Osteoblast (primary cell): ENCODE data around the gene TTC13. TPM values are rescaled to one million over a fixed set of nuclear protein-coding genes. Genes with fewer than 3 reads are reported as not detected.

Source experiments
- DNase-seq: peaks from one replicate; pipeline ENCODE4 v3.0.0; 2011; ENCODE audit warnings: low spot score, mixed read lengths; ENCODE audit not compliant: insufficient read length; ENCODE audit errors: missing footprints
- H2AFZ ChIP-seq: 2 replicates; pipeline ENCODE4 v1.6.0; 2011; ENCODE audit warnings: mild to moderate bottlenecking, low read length
- H3K27ac ChIP-seq: 2 replicates; pipeline ENCODE4 v1.5.1; 2011; ENCODE audit warnings: mild to moderate bottlenecking, low read depth, low read length, moderate library complexity
- H3K27me3 ChIP-seq: 2 replicates; pipeline ENCODE4 v1.6.0; 2012; ENCODE audit warnings: mild to moderate bottlenecking, control low read depth, inconsistent platforms, low read length, moderate library complexity; ENCODE audit not compliant: insufficient read depth
- H3K36me3 ChIP-seq: 2 replicates; pipeline ENCODE4 v1.5.1; 2011; ENCODE audit warnings: mild to moderate bottlenecking, low read length, control low read depth, moderate library complexity; ENCODE audit not compliant: insufficient read depth
- H3K4me1 ChIP-seq: 2 replicates; pipeline ENCODE4 v1.5.1; 2011; ENCODE audit warnings: mild to moderate bottlenecking, low read length, control low read depth, moderate library complexity; ENCODE audit not compliant: insufficient read depth
- H3K4me2 ChIP-seq: 2 replicates; pipeline ENCODE4 v1.6.0; 2011; ENCODE audit warnings: mild to moderate bottlenecking, low read length; ENCODE audit not compliant: insufficient read depth
- H3K4me3 ChIP-seq: fragments of 200-600 bp; sonication (generic); 3 replicates; pipeline ENCODE4 v1.5.1; 2012; ENCODE audit warnings: mild to moderate bottlenecking, low read length, inconsistent platforms; ENCODE audit not compliant: insufficient read depth
- H3K79me2 ChIP-seq: 2 replicates; pipeline ENCODE4 v1.6.0; 2012; ENCODE audit warnings: mild to moderate bottlenecking, low read length, control low read depth, inconsistent platforms; ENCODE audit not compliant: insufficient read depth
- H3K9me3 ChIP-seq: 2 replicates; pipeline ENCODE4 v1.5.1; 2011; ENCODE audit warnings: low read depth, low read length, control low read depth
- H4K20me1 ChIP-seq: 2 replicates; pipeline ENCODE4 v1.6.0; 2012; ENCODE audit warnings: mild to moderate bottlenecking, low read length, control low read depth; ENCODE audit not compliant: insufficient read depth
- CTCF ChIP-seq: IDR thresholded peaks from 2 replicates; pipeline ENCODE4 v1.5.1; 2011; ENCODE audit warnings: mild to moderate bottlenecking, low read depth, low read length, moderate library complexity; ENCODE audit errors: extremely low read depth
- total RNA-seq: library from RNA; depleted of rRNA; stranded (reverse); fragments of >200 nt; gene quantifications from 2 replicates; pipeline ENCODE4 v1.2.3, GENCODE V29; 2012

TTC13 gene
- total RNA-seq, 1 donor, result 15.9 TPM

DNA sequence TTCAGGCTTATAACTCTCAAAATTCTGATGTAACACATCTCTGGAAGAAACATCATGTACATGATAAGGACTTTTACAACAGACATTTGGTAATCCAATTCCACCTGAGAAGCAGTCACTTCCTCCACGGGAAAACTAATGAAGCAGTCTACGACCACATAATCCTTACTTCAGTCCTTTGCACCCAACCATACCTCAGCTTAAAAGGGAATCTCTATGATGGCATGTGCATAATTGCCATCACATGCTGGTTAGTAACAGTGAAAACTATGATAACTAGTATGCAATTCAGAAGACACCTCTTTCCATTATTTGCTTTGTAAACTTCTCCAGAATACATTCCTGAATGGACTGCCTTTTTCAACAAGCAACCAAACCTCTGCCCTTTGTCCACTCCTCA lies 53.1 kb downstream of the TTC13 start:
- Histone ChIP-seq H3K4me1 (no peaks in the 10 kb centered on the region), H4K20me1 (no peaks in the 10 kb centered on the region), H3K4me3 (no peak overlapping the region), H3K27ac (no peak overlapping the region), H2AFZ (no peak overlapping the region), H3K4me2 (no peak overlapping the region), H3K79me2 (no peaks in the 10 kb centered on the region), H3K27me3 (no peaks in the 10 kb centered on the region), H3K9me3 (no peaks in the 10 kb centered on the region), H3K36me3 (peaks cover 28% of the 10 kb centered on the region)
- no peak for DNase-seq
- TF ChIP-seq CTCF, result no peak

GRCh38 chr1:230923176-230923575 lies 55.5 kb downstream of the TTC13 start:
- Histone ChIP-seq H3K4me2 (no peak overlapping the region), H3K9me3 (no peaks in the 10 kb centered on the region), H4K20me1 (no peaks in the 10 kb centered on the region), H3K4me1 (no peaks in the 10 kb centered on the region), H3K79me2 (no peaks in the 10 kb centered on the region), H3K27me3 (no peaks in the 10 kb centered on the region), H3K27ac (no peak overlapping the region), H3K36me3 (peaks cover 23% of the 10 kb centered on the region), H3K4me3 (no peak overlapping the region), H2AFZ (no peak overlapping the region)
- DNase-seq, result no peak
- no peak for TF ChIP-seq CTCF

- Histone ChIP-seq H3K4me3 (no peak overlapping the region), H3K27me3 (no peaks in the 10 kb centered on the region), H3K4me1 (no peaks in the 10 kb centered on the region), H3K9me3 (no peaks in the 10 kb centered on the region), H3K4me2 (no peak overlapping the region), H3K79me2 (no peaks in the 10 kb centered on the region), H3K27ac (no peak overlapping the region), H4K20me1 (no peaks in the 10 kb centered on the region), H2AFZ (no peak overlapping the region), H3K36me3 (peaks cover 19% of the 10 kb centered on the region)
- peak; percentile 12 for TF ChIP-seq CTCF
- DNase-seq, result no peak
Measured at GRCh38 chr1:230922620-230923019, 56.0 kb downstream of the TTC13 start.

GRCh38 chr1:230919207-230919606 lies 59.5 kb downstream of the TTC13 start:
- no peaks in the 10 kb centered on the region for H3K79me2 ChIP-seq
- H3K9me3 ChIP-seq, result no peaks in the 10 kb centered on the region
- H3K4me3 ChIP-seq, result no peak overlapping the region
- no peak for TF ChIP-seq CTCF
- H3K4me2 ChIP-seq, result no peak overlapping the region
- H2AFZ ChIP-seq, result no peak overlapping the region
- no peaks in the 10 kb centered on the region for H3K4me1 ChIP-seq
- H3K27ac ChIP-seq, result no peak overlapping the region
- H3K27me3 ChIP-seq, result no peaks in the 10 kb centered on the region
- no peaks in the 10 kb centered on the region for H4K20me1 ChIP-seq
- DNase-seq, result no peak
- peaks cover 12% of the 10 kb centered on the region for H3K36me3 ChIP-seq
